Tibial nerve (tissue), 4 donors: Measurements from ENCODE around the gene RPS19BP1.

ENCODE experiments used
- CTCF ChIP-seq, 5 experiments: fragments of 200-600 bp in 3 of 5; fragments of 450-650 bp in 2 of 5; sonication (generic) in 3 of 5; IDR thresholded peaks; one replicate each; pipeline ENCODE4 v1.5.1; 2016 to 2019; ENCODE audit warnings: antibody characterized with exemption in 5 of 5, mild to moderate bottlenecking in 3 of 5, moderate library complexity in 2 of 5
- EP300 ChIP-seq, 2 donors: sonication (generic); formaldehyde crosslinking; IDR thresholded peaks; one replicate each; pipeline ENCODE4 v1.6.1; 2017; ENCODE audit warnings: antibody characterized with exemption in 2 of 2, mild to moderate bottlenecking in 1 of 2

DNA sequence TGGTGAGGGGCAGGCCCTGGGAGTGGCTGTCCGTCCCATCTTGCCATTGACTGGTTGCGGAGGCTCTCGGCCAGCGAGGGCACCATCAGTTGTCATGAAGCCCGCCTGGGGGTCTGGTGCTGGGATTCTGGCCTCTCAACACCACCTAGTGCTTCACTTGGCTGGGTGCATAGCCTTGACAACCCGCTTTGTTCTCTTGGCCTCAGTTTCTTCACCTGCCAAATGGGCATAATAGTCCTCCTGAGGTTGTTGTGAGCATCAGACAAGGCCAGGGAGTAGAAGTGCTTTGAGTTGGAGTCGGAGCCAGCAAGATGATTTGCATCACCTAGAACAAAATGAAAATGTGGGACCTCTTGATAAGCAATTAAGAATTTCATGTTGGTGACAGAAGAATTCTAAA is 36.5 kb upstream of the RPS19BP1 start:
- TF ChIP-seq CTCF (IDR thresholded peaks at IDR 0.05) (no peak), EP300 (IDR thresholded peaks at IDR 0.05) (no peak)
